ENCODE measurements around the gene CENPO.

CENPO gene, protein sequence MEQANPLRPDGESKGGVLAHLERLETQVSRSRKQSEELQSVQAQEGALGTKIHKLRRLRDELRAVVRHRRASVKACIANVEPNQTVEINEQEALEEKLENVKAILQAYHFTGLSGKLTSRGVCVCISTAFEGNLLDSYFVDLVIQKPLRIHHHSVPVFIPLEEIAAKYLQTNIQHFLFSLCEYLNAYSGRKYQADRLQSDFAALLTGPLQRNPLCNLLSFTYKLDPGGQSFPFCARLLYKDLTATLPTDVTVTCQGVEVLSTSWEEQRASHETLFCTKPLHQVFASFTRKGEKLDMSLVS

GRCh38 chr2:24792874-24793760, at the start of gene CENPO, which contains the start of gene PTRHD1:
TSS of gene CENPO (plus strand) at chr2:24793425. CDS start at chr2:24793920, 495 bp downstream.
TSS of gene PTRHD1 (minus strand) at chr2:24793391. CDS start at chr2:24793377, 14 bp downstream.
- peak; percentile 98 to 100 (median 100) for DNase-seq

DNA sequence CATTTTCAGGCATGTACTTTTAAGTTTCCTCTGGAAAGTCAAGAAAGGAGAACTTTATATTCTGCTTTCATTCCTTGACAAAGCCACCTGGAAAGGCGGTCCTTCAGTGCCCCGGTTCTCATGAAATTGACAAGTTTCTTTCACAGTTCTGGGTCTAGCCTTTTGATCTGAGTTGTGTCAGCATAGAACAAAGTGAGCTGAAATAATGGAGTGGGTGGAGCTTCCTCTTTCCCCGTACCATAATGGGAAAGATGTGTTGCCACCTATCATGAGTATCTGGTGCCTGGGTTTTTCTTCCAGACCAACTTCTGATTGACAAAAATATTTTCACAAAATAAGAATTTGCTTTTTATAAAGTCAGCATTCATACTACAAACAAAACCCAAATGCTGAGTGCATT, 49.3 kb upstream of the CENPO start:
- DNase-seq, result no peak

- no peak for DNase-seq
Observed at GRCh38 chr2:24744356-24744755, 48.9 kb upstream of the CENPO start.

- no peak for DNase-seq
Observed at GRCh38 chr2:24745825-24746224, 47.4 kb upstream of the CENPO start.

GRCh38 chr2:24747299-24747698, 45.9 kb upstream of the CENPO start:
- DNase-seq, result no peak

DNA sequence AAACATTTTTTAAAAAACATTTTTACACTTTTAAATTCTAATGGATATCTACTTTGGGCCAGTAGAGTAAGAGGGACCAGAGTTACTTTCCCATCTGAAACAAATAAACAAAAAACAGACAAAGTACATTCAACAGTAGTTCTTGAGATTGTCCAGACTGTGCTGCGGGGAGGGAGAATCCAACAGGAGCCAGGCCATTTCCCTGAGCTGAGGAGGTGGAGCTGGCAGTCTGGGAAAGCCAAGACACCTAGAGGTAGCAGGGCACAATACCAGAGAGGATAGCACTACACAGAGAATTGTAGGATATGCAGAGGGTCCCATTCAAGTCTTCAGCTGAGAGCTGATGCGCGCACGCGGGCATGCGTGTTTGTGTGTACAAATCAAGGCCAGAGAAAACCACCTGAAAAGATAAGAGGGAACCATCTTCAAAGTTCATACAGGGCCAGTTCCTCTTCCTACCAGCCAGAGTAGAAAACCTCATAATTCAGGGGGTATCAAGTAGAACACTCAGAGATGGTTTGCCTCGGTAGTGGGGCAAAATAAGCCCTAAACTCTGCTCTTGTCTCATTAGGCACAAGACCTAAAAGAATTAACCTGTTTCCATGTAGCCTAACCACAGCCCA, 44.0 kb upstream of the CENPO start:
- no peak for DNase-seq

GRCh38 chr2:24754985-24755705, 38.1 kb upstream of the CENPO start:
- DNase-seq, result no peak

DNA sequence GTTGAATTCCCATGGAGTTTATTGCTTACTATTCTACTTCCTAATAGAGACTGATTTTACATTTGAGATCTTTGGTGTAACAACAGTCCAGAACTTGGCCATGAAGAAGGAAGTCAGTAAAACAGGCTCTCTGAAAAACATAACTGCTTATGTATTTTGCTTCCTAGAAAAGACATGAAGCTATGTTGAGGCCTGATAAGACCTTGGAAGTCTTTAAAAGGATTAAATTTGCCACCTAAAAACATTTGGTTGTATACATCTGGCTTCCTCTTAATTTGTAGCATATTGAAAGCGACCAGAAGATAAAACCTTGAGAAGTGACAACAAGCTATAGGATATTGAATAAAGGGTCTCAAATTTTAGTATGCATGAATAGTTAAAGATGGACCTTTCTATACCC, 36.4 kb upstream of the CENPO start:
- DNase-seq, result no peak

GRCh38 chr2:24761866-24762265, 31.4 kb upstream of the CENPO start:
- no peak for DNase-seq

DNA sequence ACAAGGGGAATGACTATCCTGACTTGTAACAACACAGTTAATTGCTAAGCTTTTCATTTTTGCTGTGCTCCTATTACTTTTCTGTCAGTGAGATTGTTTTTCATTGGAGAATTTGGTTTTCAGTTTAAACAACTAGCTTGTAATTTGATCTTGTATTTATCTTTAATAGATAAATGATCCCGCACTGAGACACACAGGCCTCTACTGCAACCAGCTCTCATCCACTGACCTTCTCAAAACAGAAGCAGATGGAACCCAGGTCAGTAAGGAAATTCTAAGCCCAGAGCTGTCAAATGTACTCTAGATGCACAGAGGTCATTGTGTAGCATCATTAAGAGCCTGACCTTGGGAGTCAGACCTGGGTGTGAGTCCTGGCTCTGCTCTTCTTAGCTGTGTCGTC, 30.7 kb upstream of the CENPO start:
- DNase-seq, result no peak

- DNase-seq, result no peak
Observed at GRCh38 chr2:24763843-24764242, 29.4 kb upstream of the CENPO start.

GRCh38 chr2:24766609-24767008, 26.6 kb upstream of the CENPO start:
- DNase-seq, result no peak

- DNase-seq, result no peak
Observed at GRCh38 chr2:24768013-24768412, 25.2 kb upstream of the CENPO start.

- DNase-seq, result no peak
Observed at GRCh38 chr2:24768601-24769000, 24.6 kb upstream of the CENPO start.

DNA sequence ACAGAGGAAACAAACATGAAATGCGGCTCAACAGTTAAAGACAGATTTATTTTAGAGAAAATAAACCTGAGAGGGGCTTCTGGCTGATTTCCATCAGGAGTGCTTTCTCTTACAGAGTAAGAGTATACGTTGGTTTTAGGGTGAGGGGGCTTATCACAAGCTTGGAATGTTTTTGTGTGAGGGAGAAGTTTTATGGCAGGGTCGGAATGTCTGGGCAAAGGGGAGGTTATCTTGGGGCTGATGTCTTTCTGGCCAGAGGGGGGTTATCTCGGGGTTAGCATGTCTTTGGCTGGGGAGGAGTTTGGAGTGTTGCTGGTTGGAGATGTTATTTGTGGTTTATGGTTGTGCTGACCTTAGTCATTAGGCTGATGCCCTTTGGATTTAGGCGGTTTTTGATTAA, 22.2 kb upstream of the CENPO start:
- no peak for DNase-seq

DNA sequence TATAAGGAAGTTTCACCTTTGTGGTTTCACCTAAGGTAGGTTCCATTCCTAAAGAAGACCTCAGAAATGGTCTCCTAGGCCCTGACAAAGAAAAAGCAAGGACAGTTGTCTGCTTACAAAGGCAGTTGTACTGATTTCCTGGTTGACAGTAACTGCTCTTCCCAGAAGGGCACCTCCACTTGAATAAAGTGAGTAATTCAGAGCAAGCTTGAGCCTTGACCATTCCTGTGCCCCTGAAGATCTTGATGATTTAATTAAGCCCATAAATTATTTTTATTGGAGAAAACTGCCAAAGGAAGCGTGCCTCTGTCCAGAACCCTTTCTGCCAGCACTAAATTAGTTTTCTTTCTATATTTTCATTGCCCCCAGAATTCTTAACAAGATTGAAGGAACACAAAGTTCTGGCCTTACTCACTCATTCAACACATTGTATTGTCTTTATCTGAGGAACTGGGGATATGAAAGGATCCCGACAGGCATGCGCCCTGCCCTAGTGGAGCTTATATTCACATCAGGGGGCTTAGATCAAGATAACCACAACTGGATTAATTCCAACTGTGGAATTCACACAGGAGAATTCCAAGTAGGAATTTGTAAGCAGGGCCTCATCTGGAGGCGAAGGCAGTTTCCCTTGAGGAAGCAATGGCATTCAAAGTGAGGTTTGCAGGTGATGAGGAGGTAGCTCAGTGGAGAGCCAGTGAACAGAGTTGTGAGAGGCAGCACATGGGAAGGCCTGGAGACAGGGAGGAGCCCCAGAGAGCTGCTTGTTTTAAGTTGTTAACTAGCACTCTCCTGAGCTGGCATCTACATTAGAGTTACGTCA, 21.2 kb upstream of the CENPO start:
- DNase-seq, result no peak

GRCh38 chr2:24774373-24774772, 18.9 kb upstream of the CENPO start:
- DNase-seq, result no peak

- DNase-seq, result no peak
Observed at GRCh38 chr2:24779116-24779515, 14.1 kb upstream of the CENPO start.

GRCh38 chr2:24783641-24784040, 9.6 kb upstream of the CENPO start:
- DNase-seq, result no peak

DNA sequence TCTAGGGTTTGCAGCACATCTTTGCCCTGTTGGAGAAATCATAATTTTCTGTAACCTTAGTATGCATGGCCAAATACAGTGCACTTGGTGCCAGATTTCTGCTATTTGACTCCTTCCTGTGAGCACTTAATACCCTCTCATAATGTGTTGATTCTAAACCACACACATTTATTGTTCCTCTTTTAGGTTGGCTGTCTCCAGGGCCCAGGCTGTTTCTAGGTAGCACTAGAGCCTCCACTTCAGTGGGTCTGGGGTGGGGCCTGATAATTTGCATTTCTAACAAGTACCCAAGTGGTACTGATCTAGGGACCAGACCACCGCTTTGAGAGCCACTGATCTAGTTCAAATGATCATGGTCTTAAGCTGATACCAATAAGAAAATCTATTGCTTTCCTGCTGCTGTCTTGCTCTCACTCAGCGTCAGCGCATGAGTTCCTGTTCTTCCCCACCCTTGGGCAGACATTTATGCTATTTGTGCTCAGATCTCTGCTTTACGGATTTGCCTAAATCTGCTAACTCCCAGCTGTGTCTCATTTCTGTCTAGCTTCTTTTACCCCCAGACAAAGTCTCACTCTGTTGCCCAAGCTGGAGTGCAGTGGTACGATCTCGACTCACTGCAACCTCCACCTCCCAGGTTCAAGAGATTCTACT, 7.4 kb upstream of the CENPO start:
- peak; percentile 7 to 84 (median 43) for DNase-seq

DNA sequence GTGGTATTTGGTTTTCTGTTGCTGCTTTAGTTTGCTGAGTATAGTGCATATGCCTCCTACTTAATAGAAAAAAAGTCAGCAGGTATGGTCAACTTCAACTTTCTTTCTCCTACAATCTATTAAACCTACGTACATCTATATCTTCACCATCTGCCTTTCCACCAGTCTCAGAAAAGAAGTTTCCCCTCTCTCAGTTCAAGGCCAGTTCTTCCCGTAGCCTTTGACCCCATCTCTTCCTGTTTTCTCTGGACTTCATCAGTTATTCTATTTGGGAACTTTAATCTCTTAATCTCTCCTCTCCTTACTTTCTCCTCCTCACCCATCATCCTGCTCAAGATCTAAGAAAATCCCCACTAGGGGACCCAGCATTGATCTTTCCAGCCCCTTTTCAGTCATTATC, 5.7 kb upstream of the CENPO start:
- no peak for DNase-seq

DNA sequence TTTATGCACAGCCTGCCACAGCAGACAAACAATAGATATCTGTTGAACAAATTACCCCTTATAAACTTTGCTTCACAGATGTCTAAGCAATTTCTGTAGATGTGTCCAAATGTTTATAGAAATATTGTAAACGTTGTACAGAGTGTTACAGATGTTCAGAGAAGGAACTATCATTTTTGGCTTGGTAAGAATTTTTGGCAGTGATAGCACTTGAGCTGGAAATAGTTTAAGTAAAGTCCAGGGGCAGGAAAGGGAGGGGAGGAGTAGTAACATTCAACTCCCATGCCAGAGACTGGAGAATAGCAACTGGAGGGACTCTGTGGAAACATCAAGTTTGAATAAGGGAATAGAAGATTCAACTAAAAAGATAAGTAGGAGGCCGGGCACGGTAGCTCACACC, 4.4 kb upstream of the CENPO start:
- DNase-seq, result no peak

Data from NCI-H1417 (cell line).